Measurements from ENCODE around the gene STX18. TPM values are rescaled to one million over a fixed set of nuclear protein-coding genes. Genes with fewer than 3 reads are reported as not detected.

Gene STX18
- total and polyA plus RNA-seq, 2 of the 13 experiments (the other 11 are each of a cell fraction or from before 2014, with no cell fraction given): 23.9 to 37.1 TPM

DNA sequence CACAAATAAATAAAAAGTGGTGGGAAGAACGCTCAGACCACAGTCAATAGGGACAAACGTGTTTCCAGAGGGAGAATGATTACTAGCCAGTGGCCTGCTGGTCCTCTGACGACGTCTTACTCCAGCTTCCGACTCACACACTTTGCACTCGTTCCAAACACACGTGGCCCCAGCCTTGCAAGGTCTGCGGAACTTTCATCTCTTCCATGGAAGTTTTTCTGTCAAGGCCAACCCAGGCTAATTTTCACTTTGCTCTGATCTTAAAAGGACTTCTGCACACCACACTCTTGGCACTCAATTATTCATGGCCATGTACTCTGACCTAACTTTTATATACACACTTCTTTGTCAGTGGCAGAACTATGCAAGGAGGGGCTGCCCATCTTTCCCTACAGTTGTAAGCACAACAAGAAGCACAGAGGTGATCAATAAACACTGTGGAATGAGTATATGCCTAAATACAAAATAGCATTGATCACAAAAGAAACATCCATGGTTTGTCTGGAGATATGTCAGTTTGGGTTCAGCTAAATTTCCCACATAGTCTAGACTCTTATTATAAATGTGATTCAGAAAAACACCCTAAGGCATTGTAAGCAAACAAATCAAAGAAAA is 69.4 kb downstream of the STX18 start (continued):
- TF ChIP-seq, protein P1, sequence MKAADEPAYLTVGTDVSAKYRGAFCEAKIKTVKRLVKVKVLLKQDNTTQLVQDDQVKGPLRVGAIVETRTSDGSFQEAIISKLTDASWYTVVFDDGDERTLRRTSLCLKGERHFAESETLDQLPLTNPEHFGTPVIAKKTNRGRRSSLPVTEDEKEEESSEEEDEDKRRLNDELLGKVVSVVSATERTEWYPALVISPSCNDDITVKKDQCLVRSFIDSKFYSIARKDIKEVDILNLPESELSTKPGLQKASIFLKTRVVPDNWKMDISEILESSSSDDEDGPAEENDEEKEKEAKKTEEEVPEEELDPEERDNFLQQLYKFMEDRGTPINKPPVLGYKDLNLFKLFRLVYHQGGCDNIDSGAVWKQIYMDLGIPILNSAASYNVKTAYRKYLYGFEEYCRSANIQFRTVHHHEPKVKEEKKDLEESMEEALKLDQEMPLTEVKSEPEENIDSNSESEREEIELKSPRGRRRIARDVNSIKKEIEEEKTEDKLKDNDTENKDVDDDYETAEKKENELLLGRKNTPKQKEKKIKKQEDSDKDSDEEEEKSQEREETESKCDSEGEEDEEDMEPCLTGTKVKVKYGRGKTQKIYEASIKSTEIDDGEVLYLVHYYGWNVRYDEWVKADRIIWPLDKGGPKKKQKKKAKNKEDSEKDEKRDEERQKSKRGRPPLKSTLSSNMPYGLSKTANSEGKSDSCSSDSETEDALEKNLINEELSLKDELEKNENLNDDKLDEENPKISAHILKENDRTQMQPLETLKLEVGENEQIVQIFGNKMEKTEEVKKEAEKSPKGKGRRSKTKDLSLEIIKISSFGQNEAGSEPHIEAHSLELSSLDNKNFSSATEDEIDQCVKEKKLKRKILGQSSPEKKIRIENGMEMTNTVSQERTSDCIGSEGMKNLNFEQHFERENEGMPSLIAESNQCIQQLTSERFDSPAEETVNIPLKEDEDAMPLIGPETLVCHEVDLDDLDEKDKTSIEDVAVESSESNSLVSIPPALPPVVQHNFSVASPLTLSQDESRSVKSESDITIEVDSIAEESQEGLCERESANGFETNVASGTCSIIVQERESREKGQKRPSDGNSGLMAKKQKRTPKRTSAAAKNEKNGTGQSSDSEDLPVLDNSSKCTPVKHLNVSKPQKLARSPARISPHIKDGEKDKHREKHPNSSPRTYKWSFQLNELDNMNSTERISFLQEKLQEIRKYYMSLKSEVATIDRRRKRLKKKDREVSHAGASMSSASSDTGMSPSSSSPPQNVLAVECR (CRISPR knock-in tag; IDR thresholded peaks at IDR 0.05; ENCODE audit: borderline replicate concordance): peak; percentile 27; the same call in 1 of the 2 replicates
- TF ChIP-seq ZNF225 (CRISPR knock-in tag; IDR thresholded peaks at IDR 0.05) (no peak), ZNF253 (CRISPR knock-in tag; IDR thresholded peaks at IDR 0.05; ENCODE audit: borderline replicate concordance) (no peak), HES4 (CRISPR knock-in tag; IDR thresholded peaks at IDR 0.05; ENCODE audit: borderline replicate concordance) (no peak), PAWR (CRISPR knock-in tag; IDR thresholded peaks at IDR 0.05; ENCODE audit: borderline replicate concordance) (no peak), SNAI1 (CRISPR knock-in tag; IDR thresholded peaks at IDR 0.05; ENCODE audit: borderline replicate concordance) (no peak), SMAD3 (CRISPR knock-in tag; IDR thresholded peaks at IDR 0.05) (0 out of 2 replicates have a peak, but pooled peaks have one; percentile 55), ZNF296 (CRISPR knock-in tag; conservative IDR thresholded peaks at IDR 0.05) (no peak), KLF11 (CRISPR knock-in tag; IDR thresholded peaks at IDR 0.05) (no peak), HIVEP1 (CRISPR knock-in tag; IDR thresholded peaks at IDR 0.05) (no peak), HNRNPLL (IDR thresholded peaks at IDR 0.05; ENCODE audit: low read depth, low read length, poor library complexity, severe bottlenecking) (no peak), FIP1L1 (IDR thresholded peaks at IDR 0.05; ENCODE audit: borderline replicate concordance, insufficient read depth, low read depth, low read length) (no peak), ZZZ3 (CRISPR knock-in tag; IDR thresholded peaks at IDR 0.05; ENCODE audit: borderline replicate concordance) (no peak), SCMH1 (CRISPR knock-in tag; IDR thresholded peaks at IDR 0.05; ENCODE audit: borderline replicate concordance) (no peak)
- TF ChIP-seq, protein P2, sequence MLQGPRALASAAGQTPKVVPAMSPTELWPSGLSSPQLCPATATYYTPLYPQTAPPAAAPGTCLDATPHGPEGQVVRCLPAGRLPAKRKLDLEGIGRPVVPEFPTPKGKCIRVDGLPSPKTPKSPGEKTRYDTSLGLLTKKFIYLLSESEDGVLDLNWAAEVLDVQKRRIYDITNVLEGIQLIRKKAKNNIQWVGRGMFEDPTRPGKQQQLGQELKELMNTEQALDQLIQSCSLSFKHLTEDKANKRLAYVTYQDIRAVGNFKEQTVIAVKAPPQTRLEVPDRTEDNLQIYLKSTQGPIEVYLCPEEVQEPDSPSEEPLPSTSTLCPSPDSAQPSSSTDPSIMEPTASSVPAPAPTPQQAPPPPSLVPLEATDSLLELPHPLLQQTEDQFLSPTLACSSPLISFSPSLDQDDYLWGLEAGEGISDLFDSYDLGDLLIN (CRISPR knock-in tag; IDR thresholded peaks at IDR 0.05; ENCODE audit: borderline replicate concordance): no peak
- TF ChIP-seq, protein P3, sequence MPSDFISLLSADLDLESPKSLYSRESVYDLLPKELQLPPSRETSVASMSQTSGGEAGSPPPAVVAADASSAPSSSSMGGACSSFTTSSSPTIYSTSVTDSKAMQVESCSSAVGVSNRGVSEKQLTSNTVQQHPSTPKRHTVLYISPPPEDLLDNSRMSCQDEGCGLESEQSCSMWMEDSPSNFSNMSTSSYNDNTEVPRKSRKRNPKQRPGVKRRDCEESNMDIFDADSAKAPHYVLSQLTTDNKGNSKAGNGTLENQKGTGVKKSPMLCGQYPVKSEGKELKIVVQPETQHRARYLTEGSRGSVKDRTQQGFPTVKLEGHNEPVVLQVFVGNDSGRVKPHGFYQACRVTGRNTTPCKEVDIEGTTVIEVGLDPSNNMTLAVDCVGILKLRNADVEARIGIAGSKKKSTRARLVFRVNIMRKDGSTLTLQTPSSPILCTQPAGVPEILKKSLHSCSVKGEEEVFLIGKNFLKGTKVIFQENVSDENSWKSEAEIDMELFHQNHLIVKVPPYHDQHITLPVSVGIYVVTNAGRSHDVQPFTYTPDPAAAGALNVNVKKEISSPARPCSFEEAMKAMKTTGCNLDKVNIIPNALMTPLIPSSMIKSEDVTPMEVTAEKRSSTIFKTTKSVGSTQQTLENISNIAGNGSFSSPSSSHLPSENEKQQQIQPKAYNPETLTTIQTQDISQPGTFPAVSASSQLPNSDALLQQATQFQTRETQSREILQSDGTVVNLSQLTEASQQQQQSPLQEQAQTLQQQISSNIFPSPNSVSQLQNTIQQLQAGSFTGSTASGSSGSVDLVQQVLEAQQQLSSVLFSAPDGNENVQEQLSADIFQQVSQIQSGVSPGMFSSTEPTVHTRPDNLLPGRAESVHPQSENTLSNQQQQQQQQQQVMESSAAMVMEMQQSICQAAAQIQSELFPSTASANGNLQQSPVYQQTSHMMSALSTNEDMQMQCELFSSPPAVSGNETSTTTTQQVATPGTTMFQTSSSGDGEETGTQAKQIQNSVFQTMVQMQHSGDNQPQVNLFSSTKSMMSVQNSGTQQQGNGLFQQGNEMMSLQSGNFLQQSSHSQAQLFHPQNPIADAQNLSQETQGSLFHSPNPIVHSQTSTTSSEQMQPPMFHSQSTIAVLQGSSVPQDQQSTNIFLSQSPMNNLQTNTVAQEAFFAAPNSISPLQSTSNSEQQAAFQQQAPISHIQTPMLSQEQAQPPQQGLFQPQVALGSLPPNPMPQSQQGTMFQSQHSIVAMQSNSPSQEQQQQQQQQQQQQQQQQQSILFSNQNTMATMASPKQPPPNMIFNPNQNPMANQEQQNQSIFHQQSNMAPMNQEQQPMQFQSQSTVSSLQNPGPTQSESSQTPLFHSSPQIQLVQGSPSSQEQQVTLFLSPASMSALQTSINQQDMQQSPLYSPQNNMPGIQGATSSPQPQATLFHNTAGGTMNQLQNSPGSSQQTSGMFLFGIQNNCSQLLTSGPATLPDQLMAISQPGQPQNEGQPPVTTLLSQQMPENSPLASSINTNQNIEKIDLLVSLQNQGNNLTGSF (CRISPR knock-in tag; IDR thresholded peaks at IDR 0.05): 0 out of 2 replicates have a peak, but pooled peaks have one; percentile 44
- TF ChIP-seq, protein P4, sequence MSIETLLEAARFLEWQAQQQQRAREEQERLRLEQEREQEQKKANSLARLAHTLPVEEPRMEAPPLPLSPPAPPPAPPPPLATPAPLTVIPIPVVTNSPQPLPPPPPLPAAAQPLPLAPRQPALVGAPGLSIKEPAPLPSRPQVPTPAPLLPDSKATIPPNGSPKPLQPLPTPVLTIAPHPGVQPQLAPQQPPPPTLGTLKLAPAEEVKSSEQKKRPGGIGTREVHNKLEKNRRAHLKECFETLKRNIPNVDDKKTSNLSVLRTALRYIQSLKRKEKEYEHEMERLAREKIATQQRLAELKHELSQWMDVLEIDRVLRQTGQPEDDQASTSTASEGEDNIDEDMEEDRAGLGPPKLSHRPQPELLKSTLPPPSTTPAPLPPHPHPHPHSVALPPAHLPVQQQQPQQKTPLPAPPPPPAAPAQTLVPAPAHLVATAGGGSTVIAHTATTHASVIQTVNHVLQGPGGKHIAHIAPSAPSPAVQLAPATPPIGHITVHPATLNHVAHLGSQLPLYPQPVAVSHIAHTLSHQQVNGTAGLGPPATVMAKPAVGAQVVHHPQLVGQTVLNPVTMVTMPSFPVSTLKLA (IDR thresholded peaks at IDR 0.05): no peak; the same call in 1 of the 2 replicates

Measured in HepG2 (cell line).